Caco-2 (cell line): ENCODE data around the gene GALNS. TPM values are rescaled to one million over a fixed set of nuclear protein-coding genes. Genes with fewer than 3 reads are reported as not detected.

Experiments
- BruUV-seq: library from RNA; stranded (reverse); fragments of 400-500 nt; replicated peaks from 2 replicates; lab custom pipeline; 2021; lab: Mats Ljungman, UMichigan
- CTCF ChIA-PET: fragments of 300-600 bp; sonication (Branson Sonifier 250); formaldehyde crosslinking; loops from one replicate; lab custom pipeline; 2022; ENCODE audit warnings: antibody characterized with exemption; lab: Charles Lee
- POLR2A ChIA-PET: fragments of 300-600 bp; sonication (Branson Sonifier 250); formaldehyde crosslinking; loops from one replicate; lab custom pipeline; 2022; ENCODE audit warnings: antibody characterized with exemption; lab: Charles Lee
- DNase-seq, 2 experiments: peaks; one replicate each; pipeline versions ENCODE4 v3.0.0 to v3.0.0-alpha.2; 2020 to 2022
- H3K27me3 ChIP-seq: replicated peaks from 2 replicates; pipeline ENCODE4 v1.6.0; 2011; ENCODE audit warnings: low read length; ENCODE audit not compliant: control insufficient read depth, insufficient read depth
- H3K36me3 ChIP-seq: 2 replicates; pipeline ENCODE4 v1.5.1; 2011; ENCODE audit warnings: low read length; ENCODE audit not compliant: control insufficient read depth, insufficient read depth
- H3K4me1 ChIP-seq: fragments of 250-450 bp; sonication (Bioruptor Pico); 2 replicates; pipeline ENCODE4 v1.5.1; 2020; ENCODE audit warnings: mild to moderate bottlenecking
- H3K4me3 ChIP-seq: 2 replicates; pipeline ENCODE4 v1.5.1; 2011; ENCODE audit warnings: low read depth, mild to moderate bottlenecking, control low read depth, low read length
- H3K9me3 ChIP-seq: fragments of 250-450 bp; sonication (Bioruptor Pico); 2 replicates; pipeline ENCODE4 v1.5.1; 2020; ENCODE audit warnings: mild to moderate bottlenecking, moderate library complexity
- H3K27ac Mint-ChIP-seq: one replicate; pipeline ENCODE4 v1.8.0; 2022; ENCODE audit warnings: mixed read lengths; ENCODE audit not compliant: unreplicated experiment
- H3K27me3 Mint-ChIP-seq: one replicate; pipeline ENCODE4 v1.8.0; 2022; ENCODE audit warnings: mixed read lengths; ENCODE audit not compliant: insufficient read depth, unreplicated experiment
- H3K36me3 Mint-ChIP-seq: one replicate; pipeline ENCODE4 v1.8.0; 2022; ENCODE audit warnings: mild to moderate bottlenecking, mixed read lengths; ENCODE audit not compliant: insufficient read depth, unreplicated experiment
- H3K4me1 Mint-ChIP-seq: one replicate; pipeline ENCODE4 v1.8.0; 2022; ENCODE audit warnings: low read depth, mixed read lengths; ENCODE audit not compliant: unreplicated experiment
- H3K4me3 Mint-ChIP-seq: one replicate; pipeline ENCODE4 v1.8.0; 2022; ENCODE audit warnings: mild to moderate bottlenecking, moderate library complexity, mixed read lengths; ENCODE audit not compliant: unreplicated experiment
- H3K9me3 Mint-ChIP-seq: one replicate; pipeline ENCODE4 v1.8.0; 2022; ENCODE audit warnings: mixed read lengths; ENCODE audit not compliant: unreplicated experiment
- CTCF ChIP-seq, 2 experiments: fragments of 200-600 bp in 1 of 2; IDR thresholded peaks; 1 replicate in 1 of 2; 2 replicates in 1 of 2; pipeline versions ENCODE4 v1.5.1 to v1.8.0; 2011 to 2022; ENCODE audit warnings: antibody characterized with exemption in 1 of 2, control low read depth in 1 of 2, inconsistent platforms in 1 of 2, low read depth in 1 of 2, low read length in 1 of 2, mild to moderate bottlenecking in 1 of 2, moderate library complexity in 1 of 2; ENCODE audit not compliant: insufficient read depth in 1 of 2, severe bottlenecking in 1 of 2, unreplicated experiment in 1 of 2
- intact Hi-C: fragments of 100-400 bp; cut with micrococcal nuclease; formaldehyde crosslinking; loops from one replicate; pipeline ENCODE4 v1.10.0; 2022; ENCODE audit not compliant: unreplicated experiment
- total RNA-seq: library from RNA; stranded (reverse); gene quantifications from 2 replicates; pipeline ENCODE4 v1.2.3, GENCODE V29; 2022

Gene GALNS
- total RNA-seq, 1 experiment from 2014 or later = 57.8 TPM

GRCh38 chr16:88827727-88828126, 29.0 kb downstream of the GALNS start:
- no peak overlapping the region for H3K4me3 Mint-ChIP-seq
- no peak overlapping the region for H3K27ac Mint-ChIP-seq
- Histone ChIP-seq H3K9me3 (no peaks in the 10 kb centered on the region), H3K4me1 (no peaks in the 10 kb centered on the region), H3K36me3 (no peaks in the 10 kb centered on the region; the same call in none of the 2 replicates), H3K27me3 (no peaks in the 10 kb centered on the region), H3K4me3 (no peak overlapping the region)
- peaks cover 15% of the 10 kb centered on the region for H3K36me3 Mint-ChIP-seq
- BruUV-seq = no TSS peak
- intact Hi-C loops = no loop called here
- no peaks in the 10 kb centered on the region for H3K27me3 Mint-ChIP-seq
- ChIA-PET POLR2A (no interaction called here), CTCF (no interaction called here)
- DNase-seq = no peak
- H3K9me3 Mint-ChIP-seq = no peaks in the 10 kb centered on the region
- H3K4me1 Mint-ChIP-seq = no peaks in the 10 kb centered on the region
- TF ChIP-seq CTCF (IDR thresholded peaks at IDR 0.05; ENCODE audit: insufficient read depth in 1 of 2, low read depth in 1 of 2, low read length in 1 of 2, severe bottlenecking in 1 of 2, unreplicated experiment in 1 of 2) = no peak

- H3K27me3 Mint-ChIP-seq = no peaks in the 10 kb centered on the region
- ChIA-PET CTCF (no interaction called here), POLR2A (no interaction called here)
- intact Hi-C loops = no loop called here
- Histone ChIP-seq H3K4me1 (no peaks in the 10 kb centered on the region), H3K9me3 (no peaks in the 10 kb centered on the region), H3K36me3 (no peaks in the 10 kb centered on the region; the same call in none of the 2 replicates), H3K4me3 (no peak overlapping the region), H3K27me3 (no peaks in the 10 kb centered on the region)
- no peaks in the 10 kb centered on the region for H3K4me1 Mint-ChIP-seq
- peaks cover 17% of the 10 kb centered on the region for H3K36me3 Mint-ChIP-seq
- no peak overlapping the region for H3K27ac Mint-ChIP-seq
- no peak for TF ChIP-seq CTCF (IDR thresholded peaks at IDR 0.05; ENCODE audit: insufficient read depth in 1 of 2, low read depth in 1 of 2, low read length in 1 of 2, severe bottlenecking in 1 of 2, unreplicated experiment in 1 of 2)
- DNase-seq = no peak
- H3K4me3 Mint-ChIP-seq = no peak overlapping the region
- no TSS peak for BruUV-seq
- no peaks in the 10 kb centered on the region for H3K9me3 Mint-ChIP-seq
Measured at GRCh38 chr16:88826070-88826840, 30.5 kb downstream of the GALNS start.

GRCh38 chr16:88825146-88825545, 31.6 kb downstream of the GALNS start:
- DNase-seq = no peak
- ChIA-PET CTCF (no interaction called here), POLR2A (no interaction called here)
- Mint-ChIP-seq H3K27ac (no peak overlapping the region), H3K36me3 (peaks cover 17% of the 10 kb centered on the region), H3K27me3 (no peaks in the 10 kb centered on the region), H3K4me1 (no peaks in the 10 kb centered on the region), H3K9me3 (no peaks in the 10 kb centered on the region), H3K4me3 (no peak overlapping the region)
- Histone ChIP-seq H3K27me3 (no peaks in the 10 kb centered on the region), H3K9me3 (no peaks in the 10 kb centered on the region), H3K4me3 (no peak overlapping the region), H3K36me3 (no peaks in the 10 kb centered on the region; the same call in none of the 2 replicates), H3K4me1 (no peaks in the 10 kb centered on the region)
- intact Hi-C loops = no loop called here
- BruUV-seq = no TSS peak
- no peak for TF ChIP-seq CTCF (IDR thresholded peaks at IDR 0.05; ENCODE audit: insufficient read depth in 1 of 2, low read depth in 1 of 2, low read length in 1 of 2, severe bottlenecking in 1 of 2, unreplicated experiment in 1 of 2)
